ENCODE measurements around the gene LRP2BP.
"Not testable (repeated sequence)": the region's sequence is repeated elsewhere in the genome, so short reads cannot be mapped to it uniquely, and the experiment has no call there.

Gene LRP2BP

GRCh38 chr4:185395956-185396723 is 416 bp upstream of the LRP2BP start:
- DNase-seq (ENCODE audit: low spot score), result peak; percentile 97

GRCh38 chr4:185394568-185395237 is 1.0 kb downstream of the LRP2BP start:
- DNase-seq (ENCODE audit: low spot score), result peak; percentile 51

GRCh38 chr4:185392156-185392555 is 3.6 kb downstream of the LRP2BP start:
- DNase-seq (ENCODE audit: low spot score), result no peak

GRCh38 chr4:185390941-185391340 is 4.8 kb downstream of the LRP2BP start:
- DNase-seq (ENCODE audit: low spot score), result no peak

- no peak for DNase-seq (ENCODE audit: low spot score)
These were observed 7.8 kb downstream of the LRP2BP start for GRCh38 chr4:185387957-185388356.

- no peak for DNase-seq (ENCODE audit: low spot score)
These were observed 10.8 kb downstream of the LRP2BP start for GRCh38 chr4:185384930-185385331.

GRCh38 chr4:185384061-185384460 is 11.7 kb downstream of the LRP2BP start:
- DNase-seq (ENCODE audit: low spot score), result no peak

- no peak for DNase-seq (ENCODE audit: low spot score)
These were observed 12.3 kb downstream of the LRP2BP start for GRCh38 chr4:185383451-185383850.

- DNase-seq (ENCODE audit: low spot score), result no peak
These were observed 13.0 kb downstream of the LRP2BP start for GRCh38 chr4:185382754-185383153.

- DNase-seq (ENCODE audit: low spot score), result no peak
These were observed 14.2 kb downstream of the LRP2BP start for GRCh38 chr4:185381288-185382196.

- DNase-seq (ENCODE audit: low spot score), result no peak
These were observed 15.4 kb downstream of the LRP2BP start for GRCh38 chr4:185380320-185380719.

GRCh38 chr4:185379326-185380295 is 16.1 kb downstream of the LRP2BP start:
- no peak for DNase-seq (ENCODE audit: low spot score)

GRCh38 chr4:185378264-185378663 is 17.5 kb downstream of the LRP2BP start:
- no peak for DNase-seq (ENCODE audit: low spot score)

GRCh38 chr4:185374573-185374972 is 21.2 kb downstream of the LRP2BP start:
- DNase-seq (ENCODE audit: low spot score), result no peak

GRCh38 chr4:185374027-185374426 is 21.7 kb downstream of the LRP2BP start:
- no peak for DNase-seq (ENCODE audit: low spot score)

- no peak for DNase-seq (ENCODE audit: low spot score)
These were observed 24.0 kb downstream of the LRP2BP start for GRCh38 chr4:185371702-185372101.

GRCh38 chr4:185370268-185370949 is 25.3 kb downstream of the LRP2BP start:
- DNase-seq (ENCODE audit: low spot score), result no peak

GRCh38 chr4:185369731-185370130 is 26.0 kb downstream of the LRP2BP start:
- DNase-seq (ENCODE audit: low spot score), result no peak

- no peak for DNase-seq (ENCODE audit: low spot score)
These were observed 30.8 kb downstream of the LRP2BP start for GRCh38 chr4:185364886-185365285.

- DNase-seq (ENCODE audit: low spot score), result no peak
These were observed 32.5 kb downstream of the LRP2BP start for GRCh38 chr4:185363251-185363650.

GRCh38 chr4:185362570-185362969 is 33.2 kb downstream of the LRP2BP start:
- DNase-seq (ENCODE audit: low spot score), result not testable (repeated sequence)

Measured in globus pallidus (tissue), 1 donor.